Ishikawa (cell line): Measurements from ENCODE around the gene ZSCAN1.

ENCODE experiments used
- CEBPB ChIP-seq: IDR thresholded peaks from 2 replicates; pipeline ENCODE4 v1.6.1; 2012
- CREB1 ChIP-seq: IDR thresholded peaks from 2 replicates; pipeline ENCODE4 v1.6.1; 2012; ENCODE audit warnings: low read depth
- EGR1 ChIP-seq: IDR thresholded peaks from 2 replicates; pipeline ENCODE4 v1.6.1; 2012
- EP300 ChIP-seq: IDR thresholded peaks from 2 replicates; pipeline ENCODE4 v1.6.1; 2012; ENCODE audit warnings: borderline replicate concordance
- FOXM1 ChIP-seq: IDR thresholded peaks from 2 replicates; pipeline ENCODE4 v1.6.1; 2012; ENCODE audit warnings: low read depth, borderline replicate concordance
- MAX ChIP-seq: IDR thresholded peaks from 2 replicates; pipeline ENCODE4 v1.6.1; 2012
- NFIC ChIP-seq: IDR thresholded peaks from 2 replicates; pipeline ENCODE4 v1.6.1; 2012
- RAD21 ChIP-seq: IDR thresholded peaks from 2 replicates; pipeline ENCODE4 v1.6.1; 2012; ENCODE audit warnings: low read depth
- TAF1 ChIP-seq: IDR thresholded peaks from 2 replicates; pipeline ENCODE4 v1.6.1; 2012; ENCODE audit warnings: low read depth, mild to moderate bottlenecking
- TCF12 ChIP-seq: IDR thresholded peaks from 2 replicates; pipeline ENCODE4 v1.6.1; 2012; ENCODE audit warnings: low read depth
- TEAD4 ChIP-seq: IDR thresholded peaks from 2 replicates; pipeline ENCODE4 v1.6.1; 2012
- YY1 ChIP-seq: IDR thresholded peaks from 2 replicates; pipeline ENCODE4 v1.6.1; 2012; ENCODE audit warnings: low read depth
- ZBTB7A ChIP-seq: IDR thresholded peaks from 2 replicates; pipeline ENCODE4 v1.6.1; 2012; ENCODE audit warnings: low read depth
- TF ChIP-seq, protein P1 (sequence below): IDR thresholded peaks from 2 replicates; pipeline ENCODE4 v1.6.1; 2012
- TF ChIP-seq, protein P2 (sequence below): IDR thresholded peaks from 2 replicates; pipeline ENCODE4 v1.6.1; 2012; ENCODE audit warnings: low read depth, mild to moderate bottlenecking

Gene ZSCAN1

GRCh38 chr19:58040751-58041525, 7.1 kb downstream of the ZSCAN1 start:
- TF ChIP-seq FOXM1, result no peak
- TF ChIP-seq RAD21, result no peak
- no peak for TF ChIP-seq ZBTB7A
- TF ChIP-seq, protein P1, sequence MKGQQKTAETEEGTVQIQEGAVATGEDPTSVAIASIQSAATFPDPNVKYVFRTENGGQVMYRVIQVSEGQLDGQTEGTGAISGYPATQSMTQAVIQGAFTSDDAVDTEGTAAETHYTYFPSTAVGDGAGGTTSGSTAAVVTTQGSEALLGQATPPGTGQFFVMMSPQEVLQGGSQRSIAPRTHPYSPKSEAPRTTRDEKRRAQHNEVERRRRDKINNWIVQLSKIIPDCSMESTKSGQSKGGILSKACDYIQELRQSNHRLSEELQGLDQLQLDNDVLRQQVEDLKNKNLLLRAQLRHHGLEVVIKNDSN, result no peak

DNA sequence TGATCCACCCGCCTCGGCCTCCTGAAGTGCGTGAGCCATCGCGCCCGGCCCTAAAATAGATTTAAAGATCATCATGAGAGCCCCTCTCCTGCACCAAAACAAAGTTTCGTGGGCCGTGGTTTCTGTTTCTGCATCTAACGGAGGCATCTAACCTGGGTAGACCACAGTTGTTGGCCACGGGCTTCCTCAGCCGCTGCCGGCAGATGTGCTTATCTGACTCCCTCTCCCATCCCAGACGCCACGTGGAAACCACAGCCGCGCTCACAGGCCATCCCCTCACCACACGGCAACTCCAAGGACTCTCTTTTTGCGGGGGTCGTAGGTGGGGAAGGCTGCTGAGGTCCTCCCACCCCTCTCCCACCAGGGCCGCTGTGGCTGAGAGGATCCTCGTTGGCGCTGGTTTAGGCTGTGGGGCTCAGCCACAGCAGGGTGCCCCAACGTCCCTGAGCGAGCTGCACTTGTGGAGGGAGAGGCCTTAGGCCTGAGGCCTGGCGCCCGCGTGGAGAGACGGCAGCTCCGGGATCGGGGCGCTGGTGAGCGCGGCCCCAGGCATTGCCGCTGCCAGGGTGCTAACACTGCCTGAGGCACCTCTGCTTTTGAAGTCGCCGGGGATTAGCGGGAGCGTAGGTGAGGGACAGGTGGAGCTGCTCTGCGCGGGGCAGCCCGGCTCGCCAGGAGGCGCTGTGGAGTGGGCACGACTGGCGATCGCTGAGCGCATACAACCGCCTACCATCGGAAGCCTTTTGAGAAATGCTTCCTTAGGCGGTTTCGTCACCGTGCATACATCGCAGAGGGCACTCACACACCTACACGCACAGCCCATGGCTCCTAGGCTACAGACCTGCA, 8.9 kb downstream of the ZSCAN1 start:
- no peak for TF ChIP-seq RAD21
- no peak for TF ChIP-seq CEBPB
- TF ChIP-seq CREB1, result no peak
- TF ChIP-seq, protein P2, sequence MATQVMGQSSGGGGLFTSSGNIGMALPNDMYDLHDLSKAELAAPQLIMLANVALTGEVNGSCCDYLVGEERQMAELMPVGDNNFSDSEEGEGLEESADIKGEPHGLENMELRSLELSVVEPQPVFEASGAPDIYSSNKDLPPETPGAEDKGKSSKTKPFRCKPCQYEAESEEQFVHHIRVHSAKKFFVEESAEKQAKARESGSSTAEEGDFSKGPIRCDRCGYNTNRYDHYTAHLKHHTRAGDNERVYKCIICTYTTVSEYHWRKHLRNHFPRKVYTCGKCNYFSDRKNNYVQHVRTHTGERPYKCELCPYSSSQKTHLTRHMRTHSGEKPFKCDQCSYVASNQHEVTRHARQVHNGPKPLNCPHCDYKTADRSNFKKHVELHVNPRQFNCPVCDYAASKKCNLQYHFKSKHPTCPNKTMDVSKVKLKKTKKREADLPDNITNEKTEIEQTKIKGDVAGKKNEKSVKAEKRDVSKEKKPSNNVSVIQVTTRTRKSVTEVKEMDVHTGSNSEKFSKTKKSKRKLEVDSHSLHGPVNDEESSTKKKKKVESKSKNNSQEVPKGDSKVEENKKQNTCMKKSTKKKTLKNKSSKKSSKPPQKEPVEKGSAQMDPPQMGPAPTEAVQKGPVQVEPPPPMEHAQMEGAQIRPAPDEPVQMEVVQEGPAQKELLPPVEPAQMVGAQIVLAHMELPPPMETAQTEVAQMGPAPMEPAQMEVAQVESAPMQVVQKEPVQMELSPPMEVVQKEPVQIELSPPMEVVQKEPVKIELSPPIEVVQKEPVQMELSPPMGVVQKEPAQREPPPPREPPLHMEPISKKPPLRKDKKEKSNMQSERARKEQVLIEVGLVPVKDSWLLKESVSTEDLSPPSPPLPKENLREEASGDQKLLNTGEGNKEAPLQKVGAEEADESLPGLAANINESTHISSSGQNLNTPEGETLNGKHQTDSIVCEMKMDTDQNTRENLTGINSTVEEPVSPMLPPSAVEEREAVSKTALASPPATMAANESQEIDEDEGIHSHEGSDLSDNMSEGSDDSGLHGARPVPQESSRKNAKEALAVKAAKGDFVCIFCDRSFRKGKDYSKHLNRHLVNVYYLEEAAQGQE, result no peak
- no peak for TF ChIP-seq TEAD4

GRCh38 chr19:58044391-58044790, 10.6 kb downstream of the ZSCAN1 start:
- TF ChIP-seq YY1 (no peak), TAF1 (no peak), EGR1 (no peak)

GRCh38 chr19:58044886-58045285, 11.1 kb downstream of the ZSCAN1 start:
- TF ChIP-seq NFIC (no peak), FOXM1 (no peak), TEAD4 (no peak), YY1 (no peak), RAD21 (no peak), EP300 (no peak), EGR1 (no peak), CEBPB (no peak)
- TF ChIP-seq, protein P2, result no peak
- TF ChIP-seq, protein P1, result no peak

DNA sequence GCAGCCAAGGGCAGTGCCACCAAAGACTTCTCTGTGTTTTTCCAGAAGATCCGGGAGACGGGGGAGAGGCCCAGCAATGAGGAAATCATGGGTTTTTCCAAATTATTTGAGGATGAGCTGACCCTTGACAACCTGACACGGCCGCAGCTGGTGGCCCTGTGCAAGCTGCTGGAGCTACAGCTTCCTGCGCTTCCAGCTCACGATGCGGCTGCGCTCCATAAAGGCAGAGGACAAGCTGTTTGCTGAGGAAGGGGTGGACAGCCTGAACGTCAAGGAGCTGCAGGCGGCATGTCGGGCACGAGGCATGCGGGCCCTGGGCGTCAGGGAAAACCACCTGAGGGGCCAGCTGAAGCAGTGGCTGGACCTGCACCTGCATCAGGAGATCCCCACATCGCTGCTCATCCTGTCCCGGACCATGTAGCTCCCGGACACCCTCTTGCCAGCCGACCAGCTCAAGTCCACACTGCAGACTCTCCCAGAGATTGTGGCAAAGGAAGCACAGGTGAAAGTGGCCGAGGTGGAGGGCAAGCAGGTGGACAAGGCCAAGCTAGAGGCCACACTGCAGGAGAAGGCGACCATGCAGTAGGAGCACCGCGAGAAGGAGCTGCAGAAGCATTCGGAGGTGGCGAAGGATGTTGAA, 11.7 kb downstream of the ZSCAN1 start:
- TF ChIP-seq ZBTB7A (no peak), CREB1 (no peak), FOXM1 (no peak), EP300 (no peak), TCF12 (no peak)
- TF ChIP-seq, protein P1, result no peak

GRCh38 chr19:58046856-58047255, 13.0 kb downstream of the ZSCAN1 start:
- TF ChIP-seq MAX (no peak), EGR1 (no peak), FOXM1 (no peak), RAD21 (no peak)
